Stimulated activated naive B cell treated with anti-CD40 and anti-IgM and Interleukin-4, amounts not matched to agents 10 μg/mL and 1 μg/mL and 100 μg/mL, for 72 hours (primary cell): Measurements from ENCODE around the gene SPART.
"Not testable (repeated sequence)": the region's sequence is repeated elsewhere in the genome, so short reads cannot be mapped to it uniquely, and the experiment has no call there.

Experiments
- ATAC-seq, 2 donors: fragments of 150-1000 bp; cut with Tn5 transposase; replicated peaks; 2 replicates each; pipeline ENCODE4 v1.10.0; 2021; ENCODE audit warnings: moderate library complexity in 1 of 2
- DNase-seq: peaks from one replicate; pipeline ENCODE4 v3.0.0; 2021
- H3K27ac Mint-ChIP-seq: one replicate; pipeline ENCODE4 v1.8.0; 2022; ENCODE audit warnings: mild to moderate bottlenecking, mixed read lengths
- H3K27me3 Mint-ChIP-seq, 2 donors: one replicate each; pipeline ENCODE4 v1.8.0; 2022; ENCODE audit warnings: mixed read lengths in 2 of 2
- H3K36me3 Mint-ChIP-seq, 2 donors: one replicate each; pipeline ENCODE4 v1.8.0; 2022; ENCODE audit warnings: mixed read lengths in 2 of 2, mild to moderate bottlenecking in 1 of 2
- H3K4me1 Mint-ChIP-seq, 2 donors: one replicate each; pipeline ENCODE4 v1.8.0; 2022; ENCODE audit warnings: mixed read lengths in 2 of 2, mild to moderate bottlenecking in 1 of 2
- H3K4me3 Mint-ChIP-seq, 2 donors: one replicate each; pipeline ENCODE4 v1.8.0; 2022; ENCODE audit warnings: mild to moderate bottlenecking in 2 of 2, mixed read lengths in 2 of 2, moderate library complexity in 1 of 2
- H3K9me3 Mint-ChIP-seq, 2 donors: one replicate each; pipeline ENCODE4 v1.8.0; 2022; ENCODE audit warnings: mixed read lengths in 2 of 2, mild to moderate bottlenecking in 1 of 2

SPART gene

DNA sequence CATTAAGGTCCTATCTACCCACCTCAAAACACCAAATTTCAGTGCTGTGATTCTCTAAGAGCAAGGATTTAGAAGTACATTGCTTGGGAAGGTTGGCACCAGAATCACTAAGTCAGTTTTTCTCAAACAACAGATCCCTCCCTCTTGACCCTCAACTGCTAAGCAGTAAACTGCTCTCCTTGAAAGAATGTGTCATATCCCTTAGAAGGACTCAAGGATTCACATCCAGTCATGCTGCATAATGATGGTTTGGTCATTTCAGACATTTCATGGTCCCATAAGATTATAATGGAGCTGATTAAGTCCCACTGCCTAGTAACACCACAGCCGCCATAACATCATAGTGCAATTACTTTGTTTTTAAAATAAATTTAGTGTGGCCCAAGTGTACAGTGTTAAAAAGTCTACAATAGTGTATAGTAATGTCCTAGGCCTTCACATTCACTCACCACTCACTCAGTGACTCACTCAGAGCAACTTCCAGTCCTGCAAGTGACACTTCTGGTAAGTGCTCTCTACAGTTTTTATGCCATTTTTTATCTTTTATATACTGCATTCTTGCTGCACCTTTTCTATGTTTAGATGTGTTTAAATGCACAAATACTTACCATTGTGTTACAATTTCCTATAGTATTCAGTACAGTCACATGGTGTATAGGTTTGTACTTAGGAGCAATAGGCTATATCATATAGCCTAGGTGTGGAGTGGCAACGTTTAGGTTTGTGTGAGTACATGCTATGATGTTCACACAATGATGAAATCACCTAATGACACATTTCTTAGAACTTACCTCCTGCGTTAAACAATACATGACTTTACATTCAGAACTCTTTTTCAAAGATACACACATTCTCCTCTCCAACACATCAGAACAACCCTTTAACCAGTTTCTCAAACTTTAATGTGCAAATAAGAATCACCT, 32.9 kb downstream of the SPART start:
- no peak overlapping the region for H3K27ac Mint-ChIP-seq
- no peaks in the 10 kb centered on the region for H3K4me1 Mint-ChIP-seq
- no peak overlapping the region for H3K4me3 Mint-ChIP-seq
- ATAC-seq: no peak
- H3K27me3 Mint-ChIP-seq: no peaks in the 10 kb centered on the region
- no peak for DNase-seq
- peaks cover 0 to 3% of the 10 kb centered on the region in 2 donors for H3K9me3 Mint-ChIP-seq
- peaks cover 25 to 60% of the 10 kb centered on the region in 2 donors for H3K36me3 Mint-ChIP-seq

GRCh38 chr13:36310417-36311108, 35.6 kb downstream of the SPART start:
- peak in 1 of 2 donors; percentile 22 for ATAC-seq

DNA sequence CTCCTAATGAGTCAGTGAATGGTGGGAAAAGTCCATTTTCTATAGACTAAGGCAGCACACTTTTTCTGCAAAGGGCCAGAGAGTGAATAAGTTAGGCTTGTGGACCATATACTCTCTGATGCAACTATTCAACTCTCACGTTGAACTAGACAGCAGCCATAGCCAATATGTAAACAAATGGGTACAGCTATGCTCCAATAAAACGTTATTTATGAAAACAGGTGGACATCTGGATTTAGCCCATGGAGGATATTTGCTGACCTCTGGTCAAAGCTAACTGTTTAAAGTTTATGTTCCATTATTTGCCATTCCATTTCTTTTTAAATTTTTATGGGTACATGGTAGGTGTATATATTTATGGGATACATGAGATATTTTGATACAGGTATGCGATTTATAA, 43.9 kb downstream of the SPART start:
- Mint-ChIP-seq H3K4me3 (no peak overlapping the region), H3K36me3 (peaks cover 8 to 18% of the 10 kb centered on the region in 2 donors), H3K9me3 (no peaks in the 10 kb centered on the region), H3K4me1 (peaks cover 3 to 6% of the 10 kb centered on the region in 2 donors), H3K27me3 (peaks cover 7 to 14% of the 10 kb centered on the region in 2 donors), H3K27ac (no peak overlapping the region)
- DNase-seq: no peak
- ATAC-seq: no peak

More at GRCh38 chr13:36310417-36311108, 35.6 kb downstream of the SPART start:
- H3K9me3 Mint-ChIP-seq: peaks cover 0 to 3% of the 10 kb centered on the region in 2 donors
- H3K36me3 Mint-ChIP-seq: peaks cover 18 to 40% of the 10 kb centered on the region in 2 donors
- DNase-seq: no peak
- H3K27me3 Mint-ChIP-seq: no peaks in the 10 kb centered on the region
- no peaks in the 10 kb centered on the region for H3K4me1 Mint-ChIP-seq
- no peak overlapping the region for H3K4me3 Mint-ChIP-seq
- no peak overlapping the region for H3K27ac Mint-ChIP-seq

- not testable (repeated sequence) for ATAC-seq, DNase-seq, H3K4me3 Mint-ChIP-seq, H3K27ac Mint-ChIP-seq, H3K9me3 Mint-ChIP-seq, H3K4me1 Mint-ChIP-seq
- H3K27me3 Mint-ChIP-seq: peaks cover 7 to 14% of the 10 kb centered on the region in 2 donors
- H3K36me3 Mint-ChIP-seq: peaks cover 4 to 15% of the 10 kb centered on the region in 2 donors
Measured at GRCh38 chr13:36299469-36299868, 46.7 kb downstream of the SPART start.

DNA sequence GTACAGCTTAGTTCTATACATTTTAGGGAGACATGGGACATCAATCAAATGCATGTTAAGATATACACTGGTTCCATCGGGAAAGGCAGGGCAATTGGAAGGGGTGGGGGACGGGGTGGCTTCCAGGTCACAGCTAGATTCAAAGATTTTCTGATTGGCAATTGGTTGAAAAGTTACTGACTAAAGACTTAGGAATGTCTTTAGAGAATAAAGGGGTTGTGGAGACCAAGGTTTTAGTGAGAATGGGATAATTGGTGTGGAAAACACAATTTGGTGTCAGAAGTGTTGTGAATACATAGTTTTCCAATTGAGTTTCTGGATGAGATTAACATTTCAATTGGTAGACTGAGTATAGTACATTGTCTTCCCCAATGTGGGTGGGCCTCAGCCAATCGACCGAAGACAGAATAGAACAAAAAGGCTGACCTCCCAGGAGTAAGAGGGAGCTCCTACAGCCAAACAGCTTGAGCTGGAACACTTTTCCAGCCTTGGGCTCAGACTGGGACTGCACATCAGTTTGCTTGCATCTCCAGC, 47.6 kb downstream of the SPART start:
- Mint-ChIP-seq H3K27ac (no peak overlapping the region), H3K27me3 (peaks cover 7 to 20% of the 10 kb centered on the region in 2 donors)

DNA sequence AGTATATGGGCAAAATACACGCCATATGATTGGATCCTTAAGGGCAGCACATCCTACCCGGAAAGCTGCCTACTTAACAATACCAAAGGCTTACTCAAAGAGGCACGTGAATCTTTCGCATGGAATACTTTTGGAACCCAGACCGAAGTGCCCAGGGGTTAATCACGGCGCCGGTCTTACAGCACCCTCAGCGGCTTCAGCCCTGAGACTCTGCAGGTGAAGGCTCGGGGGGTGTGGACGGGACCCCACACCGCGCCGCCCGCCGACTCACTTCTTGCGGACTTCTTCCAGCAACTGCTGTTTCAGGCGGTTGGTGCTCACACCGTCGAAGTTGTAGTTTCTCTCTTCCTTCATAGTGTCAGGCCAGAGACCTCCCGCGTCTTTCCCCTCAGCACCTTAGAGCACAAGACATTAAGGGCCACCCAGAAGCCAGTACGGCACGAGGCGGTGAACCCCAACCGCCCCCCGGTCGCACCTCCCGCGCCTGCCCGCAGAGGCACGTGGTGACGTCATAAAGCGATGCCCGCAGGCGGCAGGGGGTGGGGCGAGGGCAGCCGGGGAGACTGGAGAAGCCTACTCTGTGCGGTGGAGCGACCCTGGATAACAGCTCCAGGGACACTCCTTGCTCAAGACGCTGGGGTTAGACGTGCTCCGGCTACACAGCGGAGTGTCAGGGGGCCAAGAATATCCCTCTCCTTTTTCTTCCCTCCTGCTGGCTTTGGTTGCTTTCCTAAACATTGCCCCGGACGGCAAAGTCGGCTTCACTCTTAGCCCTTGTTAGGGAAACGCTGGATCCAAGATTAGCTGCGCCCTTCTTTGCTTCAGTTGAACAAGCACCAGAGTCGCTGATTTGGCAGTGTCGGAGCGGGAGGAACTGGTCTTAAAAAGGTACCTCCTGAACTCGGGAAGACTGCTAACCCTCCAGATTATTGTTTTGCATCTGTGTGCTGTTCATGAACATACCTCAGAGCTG, 48.5 kb downstream of the SPART start, which contains the start of gene CCDC169:
Gene CCDC169 (minus strand): TSS at position 449 of the 973 bp plus-strand sequence. CDS start 95 bp downstream, at position 354.
- Mint-ChIP-seq H3K27me3 (peaks cover 7 to 20% of the 10 kb centered on the region in 2 donors), H3K4me1 (peaks cover 3 to 6% of the 10 kb centered on the region in 2 donors), H3K36me3 (peaks cover 1 to 8% of the 10 kb centered on the region in 2 donors), H3K9me3 (no peaks in the 10 kb centered on the region), H3K27ac (peak within 1 kb of the TSS; percentile 92), H3K4me3 (peak within 1 kb of the TSS; percentile 93 to 97)
- DNase-seq (peak; percentile 57), ATAC-seq (peak; percentile 93)

More for the DNA sequence above, 47.6 kb downstream of the SPART start:
- Mint-ChIP-seq H3K4me1 (peaks cover 3 to 6% of the 10 kb centered on the region in 2 donors), H3K9me3 (no peaks in the 10 kb centered on the region), H3K4me3 (peak overlapping the region; percentile 93 to 97), H3K36me3 (peaks cover 1 to 11% of the 10 kb centered on the region in 2 donors)
- no peak for ATAC-seq
- no peak for DNase-seq

- no peak overlapping the region for H3K27ac Mint-ChIP-seq
- H3K36me3 Mint-ChIP-seq: peaks cover 0 to 1% of the 10 kb centered on the region in 2 donors
- peaks cover 3 to 6% of the 10 kb centered on the region in 2 donors for H3K4me1 Mint-ChIP-seq
- DNase-seq: no peak
- ATAC-seq: no peak
- H3K4me3 Mint-ChIP-seq: no peak overlapping the region
- peaks cover 7 to 20% of the 10 kb centered on the region in 2 donors for H3K27me3 Mint-ChIP-seq
- H3K9me3 Mint-ChIP-seq: peaks cover 0 to 2% of the 10 kb centered on the region in 2 donors
Measured at GRCh38 chr13:36294096-36294495, 52.1 kb downstream of the SPART start.

DNA sequence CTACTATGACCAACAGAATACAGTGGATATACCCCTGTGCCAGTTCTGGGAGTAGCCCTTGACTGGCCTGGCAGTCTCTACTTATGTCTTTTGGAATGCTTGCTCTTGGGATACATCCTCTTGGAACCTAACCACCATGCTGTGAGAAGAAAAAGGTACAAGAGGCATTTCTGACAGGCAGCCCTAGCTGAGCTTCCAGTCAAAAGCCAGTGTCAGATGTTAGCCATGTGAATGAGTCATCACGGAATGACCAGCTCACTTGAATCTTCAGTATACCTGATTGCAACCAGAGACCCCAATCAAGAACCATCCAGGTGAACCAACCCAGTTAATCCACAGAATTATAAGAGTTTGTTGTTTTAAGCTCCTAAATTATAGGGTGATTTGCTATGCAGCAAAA, 52.7 kb downstream of the SPART start:
- Mint-ChIP-seq H3K27me3 (peaks cover 4 to 16% of the 10 kb centered on the region in 2 donors), H3K27ac (no peak overlapping the region), H3K9me3 (peaks cover 0 to 3% of the 10 kb centered on the region in 2 donors), H3K4me3 (no peak overlapping the region), H3K4me1 (peaks cover 3 to 6% of the 10 kb centered on the region in 2 donors), H3K36me3 (peaks cover 0 to 1% of the 10 kb centered on the region in 2 donors)
- DNase-seq (no peak), ATAC-seq (no peak)

GRCh38 chr13:36288794-36289391, 57.3 kb downstream of the SPART start:
- H3K27me3 Mint-ChIP-seq: peaks cover 0 to 8% of the 10 kb centered on the region in 2 donors

GRCh38 chr13:36286006-36286405, 60.2 kb downstream of the SPART start:
- no peak overlapping the region for H3K4me3 Mint-ChIP-seq
- no peak for DNase-seq
- peaks cover 0 to 3% of the 10 kb centered on the region in 2 donors for H3K9me3 Mint-ChIP-seq
- no peaks in the 10 kb centered on the region for H3K36me3 Mint-ChIP-seq
- H3K27me3 Mint-ChIP-seq: peaks cover 0 to 7% of the 10 kb centered on the region in 2 donors
- no peak for ATAC-seq
- no peaks in the 10 kb centered on the region for H3K4me1 Mint-ChIP-seq
- no peak overlapping the region for H3K27ac Mint-ChIP-seq

More at GRCh38 chr13:36288794-36289391, 57.3 kb downstream of the SPART start:
- H3K4me3 Mint-ChIP-seq: no peak overlapping the region
- no peak for ATAC-seq
- no peak overlapping the region for H3K27ac Mint-ChIP-seq
- no peak for DNase-seq
- peaks cover 0 to 3% of the 10 kb centered on the region in 2 donors for H3K9me3 Mint-ChIP-seq
- no peaks in the 10 kb centered on the region for H3K4me1 Mint-ChIP-seq
- no peaks in the 10 kb centered on the region for H3K36me3 Mint-ChIP-seq

DNA sequence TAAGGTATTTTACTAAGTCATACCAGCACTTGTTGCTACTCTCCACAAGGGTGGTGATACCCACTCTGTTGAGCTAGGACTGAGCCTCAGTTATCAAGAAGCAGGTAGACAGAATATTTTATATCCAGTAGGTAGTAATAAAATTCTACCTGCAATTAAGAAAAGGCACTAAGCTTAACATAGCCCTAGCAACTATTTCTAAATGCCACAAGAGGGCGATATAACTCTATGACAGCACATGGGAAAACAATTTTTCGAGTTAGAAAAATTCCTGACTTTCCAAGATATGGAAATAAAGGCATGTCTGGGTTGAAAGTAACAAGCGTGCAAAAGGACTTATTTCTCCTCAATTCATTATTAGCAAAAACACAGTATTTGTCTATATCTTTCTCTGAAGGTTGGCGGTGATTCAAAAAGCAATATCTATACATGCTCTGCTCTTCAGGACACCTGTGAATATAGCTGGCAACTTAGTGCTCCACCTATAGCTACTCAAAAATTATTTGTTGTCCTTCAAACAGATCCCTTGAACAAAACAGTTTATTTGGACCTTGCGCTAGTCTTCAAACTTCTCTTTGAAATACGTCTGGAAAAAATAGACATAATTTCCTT, 63.3 kb downstream of the SPART start:
- H3K36me3 Mint-ChIP-seq: no peaks in the 10 kb centered on the region
- no peaks in the 10 kb centered on the region for H3K4me1 Mint-ChIP-seq
- ATAC-seq (peak in 1 of 2 donors; percentile 34), DNase-seq (no peak)
- H3K27me3 Mint-ChIP-seq: peaks cover 0 to 16% of the 10 kb centered on the region in 2 donors
- no peak overlapping the region for H3K27ac Mint-ChIP-seq
- no peaks in the 10 kb centered on the region for H3K9me3 Mint-ChIP-seq
- no peak overlapping the region for H3K4me3 Mint-ChIP-seq

- no peaks in the 10 kb centered on the region for H3K9me3 Mint-ChIP-seq
- no peaks in the 10 kb centered on the region for H3K4me1 Mint-ChIP-seq
- peak in 1 of 2 donors; percentile 44 for ATAC-seq
- no peak for DNase-seq
- peaks cover 0 to 9% of the 10 kb centered on the region in 2 donors for H3K27me3 Mint-ChIP-seq
- no peaks in the 10 kb centered on the region for H3K36me3 Mint-ChIP-seq
- no peak overlapping the region for H3K4me3 Mint-ChIP-seq
- H3K27ac Mint-ChIP-seq: no peak overlapping the region
Measured at GRCh38 chr13:36275190-36276002, 70.8 kb downstream of the SPART start.
